Gastroesophageal sphincter (tissue), 4 donors: ENCODE data around the gene CD72. TPM values are rescaled to one million over a fixed set of nuclear protein-coding genes. Genes with fewer than 3 reads are reported as not detected.
"Not testable (repeated sequence)": the region's sequence is repeated elsewhere in the genome, so short reads cannot be mapped to it uniquely, and the experiment has no call there.

Source experiments
- ATAC-seq: fragments of 150-250 bp; one replicate; pipeline ENCODE4 v1.9.1; 2016; ENCODE audit warnings: mild to moderate bottlenecking, moderate library complexity
- H3K27ac ChIP-seq, 4 donors: fragments of 200-600 bp; sonication (generic) in 3 of 4; 1 replicate in 3 of 4; 2 replicates in 1 of 4; pipeline ENCODE4 v1.5.1; 2016 to 2019
- H3K27me3 ChIP-seq: fragments of 200-600 bp; sonication (generic); one replicate; pipeline ENCODE4 v1.5.1; 2019
- H3K36me3 ChIP-seq, 2 donors: fragments of 200-600 bp; sonication (generic); one replicate each; pipeline ENCODE4 v1.5.1; 2019; ENCODE audit warnings: control low read depth in 1 of 2
- H3K4me1 ChIP-seq, 3 donors: fragments of 200-600 bp; sonication (generic); 1 replicate in 2 of 3; 2 replicates in 1 of 3; pipeline ENCODE4 v1.5.1; 2016 to 2019; ENCODE audit warnings: control low read depth in 2 of 3
- H3K4me3 ChIP-seq, 2 donors: fragments of 200-600 bp; sonication (generic); one replicate each; pipeline ENCODE4 v1.5.1; 2019; ENCODE audit warnings: mild to moderate bottlenecking in 1 of 2, moderate library complexity in 1 of 2
- H3K9me3 ChIP-seq, 3 donors: fragments of 200-600 bp; sonication (generic); one replicate each; pipeline ENCODE4 v1.5.1; 2017 to 2019; ENCODE audit warnings: control low read depth in 2 of 3
- EP300 ChIP-seq: sonication (generic); formaldehyde crosslinking; IDR thresholded peaks from one replicate; pipeline ENCODE4 v1.6.1; 2017; ENCODE audit warnings: antibody characterized with exemption, mild to moderate bottlenecking
- POLR2A ChIP-seq, 2 donors: fragments of 450-650 bp; IDR thresholded peaks; one replicate each; pipeline ENCODE4 v1.6.1; 2017; ENCODE audit warnings: antibody characterized with exemption in 2 of 2, mild to moderate bottlenecking in 2 of 2, moderate library complexity in 1 of 2
- POLR2AphosphoS5 ChIP-seq: sonication (generic); formaldehyde crosslinking; IDR thresholded peaks from one replicate; pipeline ENCODE4 v1.6.1; 2017; ENCODE audit warnings: antibody characterized with exemption
- WGBS, 2 donors: methylation state at CpG; one replicate each; pipeline ENCODE4 v1.1.5; 2018; ENCODE audit warnings: low coverage in 1 of 2; 5-methylcytosine and 5-hydroxymethylcytosine counted together
- total RNA-seq, 4 donors: library from RNA; depleted of rRNA; stranded (reverse); fragments of >200 nt; gene quantifications; one replicate each; pipeline ENCODE4 v1.1.0, GENCODE V29; 2016
- TF ChIP-seq, protein P1 (sequence below), 4 experiments: fragments of 200-600 bp in 2 of 4; fragments of 450-650 bp in 2 of 4; sonication (generic) in 1 of 4; IDR thresholded peaks; one replicate each; pipeline ENCODE4 v1.5.1; 2017 to 2019; ENCODE audit warnings: antibody characterized with exemption in 4 of 4, mild to moderate bottlenecking in 2 of 4, moderate library complexity in 2 of 4

Gene CD72
- total RNA-seq, 4 donors from 2014 or later = 1.0 to 2.0 (median 1.5) TPM

DNA sequence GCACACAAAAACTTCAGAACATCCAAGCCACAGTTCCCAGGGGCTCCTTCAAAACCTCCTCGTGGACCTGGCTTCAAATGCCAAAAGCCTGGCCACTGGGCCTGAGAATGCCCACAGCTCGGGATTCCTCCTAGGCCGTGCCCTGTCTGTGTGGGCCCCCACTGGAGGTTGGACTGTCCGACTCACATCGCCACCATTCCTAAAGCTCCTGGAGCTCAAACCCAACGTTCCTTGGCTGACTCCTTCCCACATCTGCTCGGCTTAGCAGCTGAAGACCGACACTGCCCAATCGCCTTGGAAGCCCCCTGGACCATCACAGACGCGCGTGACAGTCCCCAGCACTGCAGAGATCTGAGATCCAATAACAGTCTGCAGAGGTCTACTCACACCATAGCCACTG is 24.8 kb upstream of the CD72 start:
- Histone ChIP-seq H3K27me3 (no peaks in the 10 kb centered on the region), H3K36me3 (peaks cover 0 to 9% of the 10 kb centered on the region in 2 donors), H3K4me1 (peaks cover 0 to 18% (median 7%) of the 10 kb centered on the region in 3 donors), H3K9me3 (no peaks in the 10 kb centered on the region), H3K4me3 (no peak overlapping the region), H3K27ac (no peak overlapping the region)
- no peak for ATAC-seq
- TF ChIP-seq POLR2AphosphoS5 = no peak
- 82 to 95% methylated on average over 2 to 8 of the region's 12 CpGs for WGBS, 2 donors

DNA sequence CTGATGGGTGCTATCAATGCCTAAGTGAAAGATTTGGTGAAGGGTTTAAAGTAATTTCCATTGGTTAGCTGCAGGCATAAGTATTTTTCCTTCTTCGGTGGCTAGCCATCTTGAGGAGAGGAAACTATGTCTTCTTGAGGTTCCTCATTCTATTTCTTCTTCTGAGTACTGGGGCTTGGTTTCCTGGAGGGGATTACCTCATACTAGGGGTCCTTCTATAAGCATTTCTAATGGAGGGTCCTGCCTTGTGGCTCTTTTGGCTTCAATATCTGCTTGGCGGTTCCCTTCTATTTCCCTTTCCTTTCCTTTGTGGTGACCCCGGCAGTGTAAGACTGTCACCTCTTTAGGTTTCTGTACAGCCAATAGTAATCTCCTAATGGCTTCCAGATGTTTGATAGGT is 23.3 kb upstream of the CD72 start:
- not testable (repeated sequence) for ATAC-seq, H3K36me3 ChIP-seq, H3K27me3 ChIP-seq, H3K9me3 ChIP-seq, H3K4me1 ChIP-seq, H3K27ac ChIP-seq, H3K4me3 ChIP-seq
- WGBS, 2 donors = 57 to 78% methylated on average over 1 to 3 of the region's 3 CpGs

DNA sequence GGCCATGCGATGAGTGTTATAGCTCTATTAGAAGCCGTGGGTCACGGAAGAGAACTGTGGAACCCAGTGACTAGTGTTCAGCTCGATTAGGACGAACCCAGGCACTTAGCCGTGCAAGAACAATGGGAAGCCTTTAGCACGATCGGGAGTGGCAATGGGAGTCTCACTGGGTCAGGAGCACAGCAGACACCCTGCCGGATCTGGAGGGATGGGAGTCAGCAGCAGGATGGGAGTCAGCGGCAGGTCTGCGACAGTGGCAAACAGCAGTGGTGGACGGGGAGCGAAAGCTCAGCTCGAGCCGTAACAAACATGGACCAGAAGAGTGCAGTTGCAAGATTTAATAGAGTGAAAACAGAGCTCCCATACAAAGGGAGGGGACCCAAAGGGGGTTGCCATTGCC is 22.2 kb upstream of the CD72 start:
- H3K4me3 ChIP-seq, H3K9me3 ChIP-seq, H3K27me3 ChIP-seq, H3K36me3 ChIP-seq, H3K27ac ChIP-seq, H3K4me1 ChIP-seq, ATAC-seq: not testable (repeated sequence)
- WGBS, 2 donors = 91 to 93% methylated on average over 6 to 13 of the region's 15 CpGs

DNA sequence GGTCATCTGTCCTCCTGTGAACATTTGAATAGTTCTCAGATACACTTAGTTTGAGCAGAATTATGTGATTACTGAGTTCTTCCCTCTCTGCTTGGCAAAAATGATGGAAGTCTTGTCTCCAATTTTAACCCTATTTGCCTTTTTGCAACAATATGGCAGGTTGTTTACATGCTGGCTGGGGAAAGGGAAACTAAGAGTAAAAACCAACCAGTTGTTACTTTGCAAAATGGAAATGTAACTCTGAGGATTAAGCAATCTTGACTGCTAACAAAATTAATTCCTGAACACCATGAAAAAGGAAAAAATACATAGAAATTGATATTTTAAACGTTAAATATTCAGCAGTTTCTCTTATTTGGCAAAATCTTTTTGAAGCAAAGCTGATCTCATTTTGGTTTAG is 21.4 kb upstream of the CD72 start:
- no peak for TF ChIP-seq POLR2A (IDR thresholded peaks at IDR 0.05)
- no peak for TF ChIP-seq EP300
- TF ChIP-seq POLR2AphosphoS5 = no peak
- TF ChIP-seq, protein P1, sequence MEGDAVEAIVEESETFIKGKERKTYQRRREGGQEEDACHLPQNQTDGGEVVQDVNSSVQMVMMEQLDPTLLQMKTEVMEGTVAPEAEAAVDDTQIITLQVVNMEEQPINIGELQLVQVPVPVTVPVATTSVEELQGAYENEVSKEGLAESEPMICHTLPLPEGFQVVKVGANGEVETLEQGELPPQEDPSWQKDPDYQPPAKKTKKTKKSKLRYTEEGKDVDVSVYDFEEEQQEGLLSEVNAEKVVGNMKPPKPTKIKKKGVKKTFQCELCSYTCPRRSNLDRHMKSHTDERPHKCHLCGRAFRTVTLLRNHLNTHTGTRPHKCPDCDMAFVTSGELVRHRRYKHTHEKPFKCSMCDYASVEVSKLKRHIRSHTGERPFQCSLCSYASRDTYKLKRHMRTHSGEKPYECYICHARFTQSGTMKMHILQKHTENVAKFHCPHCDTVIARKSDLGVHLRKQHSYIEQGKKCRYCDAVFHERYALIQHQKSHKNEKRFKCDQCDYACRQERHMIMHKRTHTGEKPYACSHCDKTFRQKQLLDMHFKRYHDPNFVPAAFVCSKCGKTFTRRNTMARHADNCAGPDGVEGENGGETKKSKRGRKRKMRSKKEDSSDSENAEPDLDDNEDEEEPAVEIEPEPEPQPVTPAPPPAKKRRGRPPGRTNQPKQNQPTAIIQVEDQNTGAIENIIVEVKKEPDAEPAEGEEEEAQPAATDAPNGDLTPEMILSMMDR (IDR thresholded peaks at IDR 0.05) = no peak
- Histone ChIP-seq H3K9me3 (no peaks in the 10 kb centered on the region), H3K27me3 (no peaks in the 10 kb centered on the region), H3K4me1 (no peaks in the 10 kb centered on the region), H3K4me3 (no peak overlapping the region), H3K27ac (no peak overlapping the region), H3K36me3 (peaks cover 0 to 9% of the 10 kb centered on the region in 2 donors)
- 78 to 91% methylated on average over 1 of the region's 1 CpG for WGBS, 2 donors
- no peak for ATAC-seq

DNA sequence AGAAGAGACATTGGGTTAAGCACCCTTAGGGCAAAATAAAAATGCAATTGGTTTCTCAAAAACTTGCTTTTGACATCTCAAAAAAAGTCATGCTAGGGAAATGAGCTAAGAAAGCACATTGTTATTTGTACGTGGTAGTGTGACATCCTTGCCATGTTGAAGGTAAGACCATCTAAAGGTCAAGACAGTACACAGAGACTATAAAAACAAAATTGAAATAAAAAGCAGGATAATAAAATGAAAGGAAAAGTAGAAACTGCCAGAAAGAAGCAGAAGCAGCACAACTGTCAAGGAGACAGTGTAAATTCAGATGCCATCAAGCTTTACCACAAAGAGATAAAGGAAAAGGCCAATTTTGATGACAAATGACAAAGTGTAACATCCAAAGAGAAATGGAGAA is 21.0 kb upstream of the CD72 start:
- H3K36me3 ChIP-seq, H3K9me3 ChIP-seq, H3K27me3 ChIP-seq, H3K4me3 ChIP-seq, ATAC-seq, H3K4me1 ChIP-seq, H3K27ac ChIP-seq: not testable (repeated sequence)
- 63% methylated on average over 1 of the region's 1 CpG; no CpG with 5 or more reads in 1 of the 2 donors for WGBS, 2 donors

DNA sequence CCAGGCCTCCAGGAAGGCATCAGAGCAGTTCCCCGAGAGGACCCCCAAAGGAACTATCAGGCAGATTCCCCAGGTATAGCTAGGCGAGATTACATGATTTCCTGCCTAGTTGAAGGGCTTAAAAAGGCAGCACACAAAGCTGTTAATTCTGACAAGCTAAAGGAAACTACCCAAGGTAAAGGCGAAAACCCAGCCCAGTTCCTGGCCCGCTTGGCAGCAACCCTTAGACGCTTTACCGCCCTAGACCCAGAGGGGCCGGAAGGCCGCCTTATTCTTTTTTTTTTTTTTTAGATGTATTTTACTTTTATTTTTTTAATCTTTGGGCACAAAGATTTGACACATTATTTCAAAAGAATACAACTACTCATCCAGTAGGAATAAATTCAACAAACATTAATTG is 20.5 kb upstream of the CD72 start:
- not testable (repeated sequence) for H3K27me3 ChIP-seq, H3K36me3 ChIP-seq, H3K27ac ChIP-seq, ATAC-seq, H3K4me1 ChIP-seq, H3K9me3 ChIP-seq, H3K4me3 ChIP-seq
- WGBS, 2 donors = 51 to 75% methylated on average over 6 of the region's 8 CpGs

DNA sequence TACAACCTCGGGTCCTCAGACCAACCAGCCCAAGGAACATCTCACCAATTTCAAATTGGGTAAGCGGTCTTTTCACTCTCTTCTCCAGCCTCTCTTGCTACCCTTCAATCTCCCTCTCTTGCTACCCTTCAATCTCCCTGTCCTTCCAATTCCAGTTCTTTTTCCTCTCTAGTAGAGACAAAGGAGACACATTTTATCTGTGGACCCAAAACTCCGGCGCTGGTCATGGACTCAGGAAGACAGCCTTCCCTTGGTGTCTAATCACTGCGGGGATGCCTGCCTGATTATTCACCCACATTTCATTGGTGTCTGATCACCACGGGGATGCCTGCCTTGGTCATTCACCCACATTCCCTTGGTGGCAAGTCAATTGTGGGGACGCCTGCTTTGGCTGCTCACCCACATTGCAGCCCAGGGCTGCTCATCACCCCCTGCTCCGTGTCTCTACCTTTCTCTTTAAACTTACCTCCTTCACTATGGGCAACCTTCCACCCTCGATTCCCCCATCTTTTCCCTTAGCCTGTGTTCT is 19.3 kb upstream of the CD72 start:
- not testable (repeated sequence) for ATAC-seq

DNA sequence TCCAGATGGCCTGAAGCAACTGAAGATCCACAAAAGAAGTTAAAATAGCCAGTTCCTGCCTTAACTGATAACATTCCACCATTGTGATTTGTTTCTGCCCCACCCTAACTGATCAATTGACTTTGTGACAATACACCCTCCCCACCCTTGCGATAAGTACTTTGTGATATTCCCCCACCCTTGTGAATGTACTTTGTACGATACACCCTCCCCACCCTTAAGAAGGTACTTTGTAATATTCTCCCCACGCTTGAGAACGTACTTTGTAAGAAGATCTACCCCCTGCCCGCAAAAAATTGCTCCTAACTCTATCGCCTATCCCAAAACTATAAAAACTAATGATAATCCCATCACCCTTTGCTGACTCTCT is 18.6 kb upstream of the CD72 start:
- not testable (repeated sequence) for H3K4me1 ChIP-seq, H3K4me3 ChIP-seq, H3K36me3 ChIP-seq, H3K27ac ChIP-seq, H3K27me3 ChIP-seq, ATAC-seq, H3K9me3 ChIP-seq
- WGBS, 2 donors = 89 to 91% methylated on average over 3 to 6 of the region's 6 CpGs

More for the DNA sequence above, 19.3 kb upstream of the CD72 start:
- H3K4me3 ChIP-seq, H3K4me1 ChIP-seq, H3K9me3 ChIP-seq, H3K27ac ChIP-seq, H3K27me3 ChIP-seq, H3K36me3 ChIP-seq: not testable (repeated sequence)
- WGBS, 2 donors = 92 to 94% methylated on average over 3 to 9 of the region's 9 CpGs
